ENCODE data around the gene WWP2.
"Not testable (repeated sequence)": the region's sequence is repeated elsewhere in the genome, so short reads cannot be mapped to it uniquely, and the experiment has no call there.

The WWP2 gene

DNA sequence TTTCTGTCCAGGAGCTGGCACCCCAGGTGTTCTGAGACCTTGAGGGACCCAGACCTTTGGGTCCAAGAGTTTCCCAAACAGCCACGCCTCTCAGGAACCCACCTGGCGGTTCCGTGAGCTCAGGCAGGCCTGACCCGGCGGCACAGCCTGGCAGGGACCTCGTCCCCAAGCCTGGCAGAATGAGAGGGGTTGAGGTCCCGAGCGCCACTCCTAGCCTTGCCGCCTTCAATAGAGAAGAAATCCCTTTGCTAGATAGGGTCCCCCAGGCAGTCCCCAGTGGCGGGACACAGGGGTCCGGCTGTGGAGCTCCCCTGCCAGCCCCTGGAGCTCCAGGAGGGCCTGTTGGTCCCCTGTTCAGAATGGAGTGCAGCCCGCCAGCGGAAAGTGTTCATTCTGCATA lies 178.5 kb downstream of the WWP2 start:
- no peak for DNase-seq (ENCODE audit: low read depth in 1 of 2, low spot score in 1 of 2)
- TF ChIP-seq JUND (IDR thresholded peaks at IDR 0.05; ENCODE audit: low read depth) = no peak
- in situ Hi-C loops (cut with HindIII; ENCODE audit: low pct_unique_long_range_greater_than_20kb, low sequenced_read_pairs) = no loop called here

DNA sequence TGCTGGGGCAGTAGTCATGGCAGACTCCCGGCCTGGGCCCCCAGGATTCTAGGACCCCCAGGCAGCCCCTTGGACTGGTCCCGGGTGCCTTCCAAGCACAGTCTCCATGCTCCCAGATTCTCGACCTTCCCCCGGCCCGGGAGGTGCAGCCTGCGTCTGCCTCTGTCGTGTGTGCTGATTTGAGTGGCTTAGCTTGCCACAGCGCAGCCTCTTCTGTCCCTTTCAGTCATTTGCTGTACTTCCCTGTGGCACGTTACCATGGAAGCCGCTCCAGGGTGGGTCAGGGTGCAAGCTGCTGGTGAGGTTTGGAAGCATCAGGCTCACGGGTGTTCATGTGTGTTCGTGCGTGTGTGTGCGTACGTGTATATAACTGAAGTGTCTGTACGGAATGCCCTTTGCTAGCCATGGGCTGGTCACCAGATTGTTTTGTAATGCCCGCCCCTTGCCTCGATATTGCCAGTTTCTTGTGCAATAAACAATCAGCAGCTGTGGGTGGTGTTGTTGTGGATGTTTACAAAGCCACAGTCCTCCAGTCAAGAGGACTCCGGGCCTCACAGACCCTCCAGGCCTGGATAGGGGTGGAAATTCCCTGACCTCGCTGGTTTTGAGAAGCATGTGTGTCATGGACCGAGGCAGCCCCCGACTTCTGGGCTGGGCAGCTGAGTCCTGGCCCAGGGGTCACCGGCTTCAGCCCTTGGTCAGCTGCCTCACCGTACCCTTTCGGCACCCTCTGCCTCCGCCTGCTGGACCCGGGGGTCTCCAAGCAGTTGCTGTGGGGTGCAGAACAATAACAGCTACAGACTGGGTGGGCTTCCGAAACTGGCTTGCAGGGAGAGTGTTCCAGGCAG lies 179.3 kb downstream of the WWP2 start:
- no peak for TF ChIP-seq JUND (IDR thresholded peaks at IDR 0.05; ENCODE audit: low read depth)
- in situ Hi-C loops (cut with HindIII; ENCODE audit: low pct_unique_long_range_greater_than_20kb, low sequenced_read_pairs) = no loop called here
- DNase-seq (ENCODE audit: low read depth in 1 of 2, low spot score in 1 of 2) = no peak

DNA sequence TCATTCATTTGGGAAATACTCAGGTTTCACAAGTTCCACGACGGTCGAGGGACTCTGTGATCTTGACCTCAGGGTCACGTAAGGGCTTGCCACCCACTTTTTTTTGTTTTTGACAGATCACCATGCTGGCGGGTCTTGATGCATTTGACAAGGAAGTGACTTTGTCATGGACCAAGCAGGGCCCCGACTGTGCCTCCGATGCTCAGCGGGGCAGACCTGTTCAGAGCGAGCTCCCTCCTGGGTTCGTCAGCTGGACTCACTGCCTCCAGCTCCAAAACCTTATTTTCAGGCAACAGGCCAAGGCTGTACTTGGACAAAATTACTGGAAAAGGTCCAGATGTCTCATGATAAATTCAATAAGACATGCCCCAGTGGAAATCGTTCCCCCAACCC lies 180.0 kb downstream of the WWP2 start:
- no peak for TF ChIP-seq JUND (IDR thresholded peaks at IDR 0.05; ENCODE audit: low read depth)
- in situ Hi-C loops (cut with HindIII; ENCODE audit: low pct_unique_long_range_greater_than_20kb, low sequenced_read_pairs) = no loop called here
- DNase-seq (ENCODE audit: low read depth in 1 of 2, low spot score in 1 of 2) = no peak

DNA sequence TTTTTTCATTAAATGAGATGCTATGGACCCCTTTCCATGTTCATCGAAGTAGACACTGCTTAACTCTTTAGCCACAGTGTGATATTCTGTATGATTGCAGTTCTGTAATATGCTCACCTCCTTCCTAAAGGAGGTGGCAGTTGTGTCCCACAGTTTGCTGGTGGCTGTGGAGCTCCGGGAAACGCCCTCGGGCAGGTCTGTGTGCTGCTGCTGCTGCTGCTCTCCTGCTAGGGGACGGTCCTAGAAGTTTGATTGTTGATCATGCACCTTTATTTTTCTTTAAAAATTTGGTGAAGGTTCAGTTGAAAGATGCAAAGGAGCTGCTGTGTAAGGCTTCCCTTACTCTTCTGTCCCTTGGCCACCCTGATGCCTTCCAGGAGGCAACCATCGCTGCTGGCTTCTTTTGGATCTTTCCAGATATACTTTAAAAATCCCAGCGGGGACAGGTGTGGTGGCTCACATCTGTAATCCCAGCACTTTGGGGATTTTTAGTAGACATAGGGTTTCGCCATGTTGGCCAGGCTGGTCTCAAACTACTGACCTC lies 180.6 kb downstream of the WWP2 start:
- DNase-seq (ENCODE audit: low read depth in 1 of 2, low spot score in 1 of 2) = no peak
- TF ChIP-seq JUND (IDR thresholded peaks at IDR 0.05; ENCODE audit: low read depth) = no peak
- in situ Hi-C loops (cut with HindIII; ENCODE audit: low pct_unique_long_range_greater_than_20kb, low sequenced_read_pairs) = no loop called here

DNA sequence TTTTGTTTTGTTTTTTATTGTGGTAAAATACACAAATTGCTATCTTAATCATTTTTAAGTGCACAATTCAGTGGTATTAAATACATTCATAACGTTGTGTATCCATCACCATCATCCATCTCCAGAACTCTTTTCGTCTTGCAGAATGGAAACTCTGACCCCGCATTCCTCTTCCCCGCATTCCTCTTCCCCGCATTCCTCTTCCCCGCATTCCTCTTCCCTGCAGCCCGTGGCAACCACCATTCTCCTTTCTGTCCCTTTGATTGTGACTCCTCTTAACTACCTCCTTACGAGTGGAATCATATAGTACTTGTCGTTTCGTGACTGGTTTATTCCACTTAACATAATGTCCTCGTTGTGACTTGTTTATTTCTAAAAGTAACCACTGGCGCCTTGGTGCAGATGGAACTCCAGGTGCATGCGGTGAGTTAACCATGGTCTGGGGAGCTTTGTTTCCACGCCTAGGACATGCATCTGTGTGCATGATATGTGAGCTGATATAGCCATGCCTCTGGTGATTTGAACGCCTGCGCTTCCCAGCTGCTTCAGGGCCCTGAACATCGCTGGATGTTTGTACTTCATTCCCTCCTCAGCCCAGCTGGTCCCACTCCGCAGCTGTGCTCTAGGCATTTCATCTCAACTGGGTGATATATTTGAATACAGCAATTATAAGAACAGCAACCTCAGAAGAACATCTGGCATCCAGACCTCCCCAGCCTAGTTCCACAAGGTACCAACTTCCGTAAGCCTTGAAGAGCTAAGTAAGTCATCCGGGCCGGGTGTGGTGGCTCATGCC lies 181.3 kb downstream of the WWP2 start:
- in situ Hi-C loops (cut with HindIII; ENCODE audit: low pct_unique_long_range_greater_than_20kb, low sequenced_read_pairs); DNase-seq (ENCODE audit: low read depth in 1 of 2, low spot score in 1 of 2): not testable (repeated sequence)

DNA sequence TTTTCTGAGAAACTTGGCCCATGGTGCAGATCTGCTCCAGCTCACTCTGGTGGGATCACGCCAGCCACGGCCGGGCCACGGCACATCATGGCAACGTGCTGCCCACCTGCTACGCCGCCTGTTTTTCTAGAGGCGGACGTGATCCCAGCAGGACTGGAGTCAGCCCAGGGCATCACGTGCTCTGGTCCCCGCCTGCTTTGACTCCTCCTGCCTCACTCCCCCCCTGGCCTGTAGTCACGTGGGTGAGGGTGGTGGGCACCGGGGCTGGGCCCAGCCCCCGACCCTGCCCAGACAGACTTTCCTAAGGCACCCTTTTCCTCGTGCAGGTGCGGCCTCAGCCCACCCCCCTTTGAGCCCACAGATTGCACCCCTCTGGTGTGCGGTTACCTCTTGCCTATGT lies 188.3 kb downstream of the WWP2 start:
- in situ Hi-C loops (cut with HindIII; ENCODE audit: low pct_unique_long_range_greater_than_20kb, low sequenced_read_pairs); DNase-seq (ENCODE audit: low read depth in 1 of 2, low spot score in 1 of 2): not testable (repeated sequence)

DNA sequence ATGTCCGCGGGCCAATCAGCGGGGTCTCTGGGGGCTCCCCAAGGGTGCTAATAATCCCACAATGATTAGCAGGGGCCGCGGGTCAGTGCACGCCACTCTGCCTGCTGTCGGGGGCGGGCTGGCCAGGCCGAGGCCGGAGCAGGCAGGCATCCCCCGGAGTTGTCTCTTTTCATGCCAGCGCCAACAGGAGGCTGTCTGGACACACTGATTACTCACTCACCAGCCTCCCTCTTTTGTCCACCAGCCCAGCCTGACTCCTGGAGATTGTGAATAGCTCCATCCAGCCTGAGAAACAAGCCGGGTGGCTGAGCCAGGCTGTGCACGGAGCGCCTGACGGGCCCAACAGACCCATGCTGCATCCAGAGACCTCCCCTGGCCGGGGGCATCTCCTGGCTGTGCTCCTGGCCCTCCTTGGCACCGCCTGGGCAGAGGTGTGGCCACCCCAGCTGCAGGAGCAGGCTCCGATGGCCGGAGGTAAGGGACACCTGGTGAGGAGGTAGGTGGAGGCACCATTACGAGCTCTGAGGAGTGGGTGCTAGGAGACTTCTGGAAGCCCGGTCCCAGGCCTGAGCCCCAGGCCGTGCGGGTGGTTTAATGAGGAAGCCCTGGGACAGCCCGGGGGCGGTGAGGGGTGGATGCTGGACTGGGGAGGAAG lies 189.0 kb downstream of the WWP2 start, which contains the start of gene CLEC18A:
Gene CLEC18A (plus strand): TSS at position 318 of the 655 bp plus-strand sequence. CDS start 33 bp downstream, at position 351.
- DNase-seq (ENCODE audit: low read depth in 1 of 2, low spot score in 1 of 2); in situ Hi-C loops (cut with HindIII; ENCODE audit: low pct_unique_long_range_greater_than_20kb, low sequenced_read_pairs): not testable (repeated sequence)

DNA sequence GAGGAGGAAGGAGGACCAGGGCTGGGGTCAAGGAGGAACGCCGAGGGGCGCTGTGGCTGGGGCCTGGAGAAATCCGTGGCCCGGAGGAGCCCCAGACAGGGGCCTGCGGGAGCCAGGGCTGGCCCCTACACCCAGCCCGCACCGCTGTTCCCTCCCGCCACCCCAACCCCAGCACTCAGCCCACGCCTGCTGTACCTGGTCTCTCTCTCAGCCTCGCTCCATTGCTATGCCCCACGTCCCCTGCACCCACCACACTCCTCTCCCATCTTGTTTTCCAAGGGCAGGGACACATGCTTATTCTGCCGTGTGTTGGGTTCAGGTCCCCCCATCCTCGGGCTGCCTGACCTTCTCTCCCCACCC lies 189.5 kb downstream of the WWP2 start:
- DNase-seq (ENCODE audit: low read depth in 1 of 2, low spot score in 1 of 2); in situ Hi-C loops (cut with HindIII; ENCODE audit: low pct_unique_long_range_greater_than_20kb, low sequenced_read_pairs): not testable (repeated sequence)

DNA sequence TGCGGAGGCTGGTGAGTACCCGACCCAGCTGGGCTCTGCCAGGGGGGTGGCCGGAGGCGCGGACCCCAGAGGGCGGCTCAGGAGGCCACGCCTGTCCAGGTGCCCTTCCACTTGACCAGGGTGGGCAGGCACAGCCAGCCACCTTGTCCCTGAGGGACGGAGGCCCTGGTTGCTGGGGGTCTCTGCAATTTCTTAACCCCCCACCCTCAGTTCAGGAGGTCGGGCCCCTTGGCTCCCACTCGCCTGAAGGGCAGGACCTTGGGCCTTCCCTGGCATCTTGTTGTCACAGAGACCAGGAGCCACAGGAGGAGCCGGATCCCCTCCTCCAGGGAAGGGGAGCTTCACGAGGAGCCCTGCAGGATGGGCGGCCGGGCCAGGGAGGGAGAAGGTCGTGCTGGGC lies 190.0 kb downstream of the WWP2 start:
- in situ Hi-C loops (cut with HindIII; ENCODE audit: low pct_unique_long_range_greater_than_20kb, low sequenced_read_pairs); DNase-seq (ENCODE audit: low read depth in 1 of 2, low spot score in 1 of 2): not testable (repeated sequence)

DNA sequence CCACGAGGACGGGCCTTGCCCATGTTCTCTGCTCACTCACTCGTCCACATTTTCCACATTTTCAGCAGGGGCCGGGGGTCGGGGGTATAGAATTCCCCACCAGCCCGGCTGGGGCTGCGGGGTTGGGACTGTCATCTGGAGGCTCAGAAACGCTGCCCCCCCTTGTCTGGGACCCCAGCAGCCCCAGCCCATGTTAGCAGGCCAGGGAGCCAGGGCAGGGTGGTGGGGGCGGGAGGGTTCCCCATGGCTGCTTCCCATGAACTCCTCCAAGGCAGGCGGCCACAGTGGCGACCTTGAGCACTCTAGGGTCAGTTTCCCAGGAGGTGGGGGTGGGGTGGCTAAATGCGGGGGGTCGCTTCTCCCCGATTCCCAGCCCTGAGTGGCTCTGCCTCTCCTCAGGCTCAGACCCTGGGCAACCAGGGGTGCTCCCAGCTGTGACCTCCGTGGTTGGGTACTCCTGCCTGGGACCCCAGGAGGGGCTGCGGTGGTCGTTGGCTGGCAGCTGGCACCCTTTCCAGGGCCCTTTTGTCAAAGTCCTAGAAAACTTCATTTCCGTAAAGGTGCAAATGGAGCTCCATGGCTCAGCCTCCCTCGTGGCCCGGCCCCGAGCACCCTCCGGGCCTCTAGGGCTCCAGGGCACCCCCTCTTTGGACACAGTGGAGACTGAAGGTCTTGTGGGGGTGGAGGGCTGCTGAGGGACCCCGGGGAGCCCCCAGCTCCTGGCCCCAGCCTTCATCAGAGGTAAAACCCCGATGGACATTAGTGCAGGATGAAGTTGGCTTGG lies 190.6 kb downstream of the WWP2 start:
- in situ Hi-C loops (cut with HindIII; ENCODE audit: low pct_unique_long_range_greater_than_20kb, low sequenced_read_pairs); DNase-seq (ENCODE audit: low read depth in 1 of 2, low spot score in 1 of 2): not testable (repeated sequence)

DNA sequence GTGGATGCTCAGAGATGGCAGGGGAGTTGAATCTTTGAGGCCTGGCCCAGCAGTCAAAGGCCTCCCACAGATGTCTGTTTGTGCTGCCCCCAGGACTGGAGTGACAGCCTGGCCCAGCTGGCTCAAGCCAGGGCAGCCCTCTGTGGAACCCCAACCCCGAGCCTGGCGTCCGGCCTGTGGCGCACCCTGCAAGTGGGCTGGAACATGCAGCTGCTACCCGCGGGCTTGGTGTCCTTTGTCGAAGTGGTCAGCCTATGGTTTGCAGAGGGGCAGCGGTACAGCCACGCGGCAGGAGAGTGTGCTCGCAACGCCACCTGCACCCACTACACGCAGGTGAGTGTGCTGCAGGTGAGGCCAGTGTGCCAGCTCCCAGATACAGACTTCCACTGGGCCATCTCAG lies 192.1 kb downstream of the WWP2 start:
- DNase-seq (ENCODE audit: low read depth in 1 of 2, low spot score in 1 of 2); in situ Hi-C loops (cut with HindIII; ENCODE audit: low pct_unique_long_range_greater_than_20kb, low sequenced_read_pairs): not testable (repeated sequence)

DNA sequence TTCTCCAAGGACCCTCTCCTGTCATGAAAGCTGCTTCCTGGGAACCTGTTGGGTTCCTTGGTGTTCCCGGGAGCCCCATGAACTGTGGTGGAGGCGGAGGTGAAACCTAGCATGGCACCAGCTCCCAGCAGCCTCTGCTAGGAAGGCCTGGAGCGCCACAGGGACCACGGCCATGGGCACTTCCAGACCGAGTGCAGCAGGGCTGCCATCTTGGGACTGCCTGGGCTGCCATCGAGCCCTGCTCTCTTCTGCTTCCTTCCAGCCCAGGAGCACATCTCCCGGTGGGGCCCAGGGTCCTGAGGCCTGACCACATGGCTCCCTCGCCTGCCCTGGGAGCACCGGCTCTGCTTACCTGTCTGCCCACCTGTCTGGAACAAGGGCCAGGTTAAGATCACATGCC lies 201.2 kb downstream of the WWP2 start:
- DNase-seq (ENCODE audit: low read depth in 1 of 2, low spot score in 1 of 2) = not testable (repeated sequence)

DNA sequence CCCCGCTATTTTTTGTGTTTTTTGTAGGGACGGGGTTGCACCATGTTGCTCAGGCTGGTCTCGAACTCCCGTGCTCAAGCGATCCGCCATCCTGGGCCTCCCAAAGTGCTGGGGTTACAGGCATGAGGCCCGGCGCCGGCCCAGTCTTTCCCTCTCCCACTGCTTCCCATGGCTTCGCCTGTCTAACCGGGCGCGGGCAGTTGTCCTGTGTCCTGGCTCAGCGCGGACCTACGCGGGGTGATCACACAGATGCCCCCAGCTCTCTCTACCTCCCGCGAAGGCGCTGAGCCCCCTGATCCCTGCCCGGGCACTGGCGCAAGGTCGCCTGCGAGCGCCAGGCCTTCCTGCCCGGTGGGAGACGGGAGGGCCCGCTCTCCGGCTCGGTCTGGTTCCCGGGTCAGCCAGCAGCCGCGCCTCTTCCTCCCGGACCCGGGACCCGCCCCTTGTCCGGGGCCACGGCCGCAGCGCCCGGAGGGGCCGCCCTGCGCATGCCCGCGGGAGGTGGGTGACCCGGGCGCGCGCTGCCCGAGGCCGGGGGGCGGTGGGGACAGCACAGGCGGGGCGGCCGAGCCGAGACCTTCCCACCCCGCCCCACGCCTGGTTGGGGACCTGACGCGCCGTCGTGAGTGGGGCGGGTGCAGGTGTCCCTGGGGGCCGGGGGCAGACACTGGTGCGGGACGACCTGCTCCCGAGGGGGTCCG lies 203.0 kb downstream of the WWP2 start:
- DNase-seq (ENCODE audit: low read depth in 1 of 2, low spot score in 1 of 2); in situ Hi-C loops (cut with HindIII; ENCODE audit: low pct_unique_long_range_greater_than_20kb, low sequenced_read_pairs): not testable (repeated sequence)

More for the DNA sequence above, 201.2 kb downstream of the WWP2 start:
- in situ Hi-C loops (cut with HindIII; ENCODE audit: low pct_unique_long_range_greater_than_20kb, low sequenced_read_pairs) = not testable (repeated sequence)

DNA sequence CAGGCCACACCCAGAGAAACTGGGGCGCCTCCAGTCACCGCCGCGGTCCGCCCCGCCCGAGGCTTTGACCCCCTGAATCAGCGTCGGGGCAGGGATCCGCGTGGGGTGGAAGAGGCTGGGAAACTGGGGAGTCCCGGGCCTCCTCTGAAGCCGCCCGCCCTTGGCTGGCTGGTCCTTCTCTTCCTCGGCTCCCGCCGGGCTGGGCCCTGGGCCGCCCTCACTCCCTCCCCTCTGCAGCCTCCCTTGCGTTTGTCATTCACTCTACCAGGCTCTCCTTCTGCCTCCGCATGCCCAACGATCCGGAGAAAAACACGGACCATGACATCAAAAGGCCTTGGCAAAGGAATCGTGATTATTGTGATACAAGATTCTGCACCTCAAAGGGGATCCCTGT lies 203.5 kb downstream of the WWP2 start:
- in situ Hi-C loops (cut with HindIII; ENCODE audit: low pct_unique_long_range_greater_than_20kb, low sequenced_read_pairs); DNase-seq (ENCODE audit: low read depth in 1 of 2, low spot score in 1 of 2): not testable (repeated sequence)

DNA sequence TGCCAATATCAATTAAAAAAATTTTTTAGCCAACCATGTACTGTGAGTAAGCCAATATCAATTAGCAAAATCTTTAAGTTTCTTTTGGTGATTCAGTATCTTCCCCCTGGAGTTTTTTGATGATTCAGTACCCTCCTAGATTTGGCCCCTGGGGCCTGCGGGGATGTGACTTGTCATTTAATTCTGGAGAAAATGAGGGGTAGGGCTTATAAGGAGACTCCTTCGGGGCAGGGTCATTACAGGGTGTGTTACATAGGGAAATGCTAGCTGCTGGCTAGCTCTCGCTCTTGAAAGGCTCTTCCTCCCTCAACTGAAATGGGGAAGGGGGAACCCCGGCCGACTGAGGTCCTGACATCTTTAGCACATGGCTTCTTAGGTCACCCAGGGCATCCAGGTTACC lies 205.6 kb downstream of the WWP2 start:
- in situ Hi-C loops (cut with HindIII; ENCODE audit: low pct_unique_long_range_greater_than_20kb, low sequenced_read_pairs); DNase-seq (ENCODE audit: low read depth in 1 of 2, low spot score in 1 of 2): not testable (repeated sequence)

DNA sequence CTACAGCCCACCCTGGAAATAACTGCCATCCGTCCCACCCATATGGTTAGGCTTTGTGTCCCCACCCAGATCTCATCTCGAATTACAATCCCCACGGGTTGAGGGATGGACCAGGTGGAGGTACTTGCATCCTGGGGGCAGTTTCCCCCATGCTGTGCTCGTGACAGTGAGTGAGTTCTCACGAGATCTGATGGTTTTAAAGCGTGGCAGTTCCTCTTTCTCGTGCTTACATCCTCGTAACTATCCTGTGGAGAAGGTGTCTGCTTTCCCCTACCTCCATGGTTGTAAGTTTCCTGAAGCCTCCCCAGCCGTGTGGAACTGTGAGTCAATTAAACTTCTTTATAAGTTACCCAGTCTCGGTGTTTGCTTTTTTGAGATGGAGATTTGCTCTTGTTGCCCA lies 206.0 kb downstream of the WWP2 start:
- DNase-seq (ENCODE audit: low read depth in 1 of 2, low spot score in 1 of 2); in situ Hi-C loops (cut with HindIII; ENCODE audit: low pct_unique_long_range_greater_than_20kb, low sequenced_read_pairs): not testable (repeated sequence)

All from T47D (cell line).